IMR-90 (cell line): ENCODE measurements around the gene CYP26B1. TPM values are rescaled to one million over a fixed set of nuclear protein-coding genes. Genes with fewer than 3 reads are reported as not detected.

Experiments used
- ATAC-seq: fragments of 200-7000 bp; cut with Tn5 transposase; 2 replicates; pipeline ENCODE4 v1.9.1; 2020; ENCODE audit warnings: low read depth, mild to moderate bottlenecking, moderate library complexity
- BruUV-seq: library from RNA; stranded (reverse); fragments of 400-500 nt; replicated peaks from 2 replicates; lab custom pipeline; 2021; lab: Mats Ljungman, UMichigan
- CTCF ChIA-PET: fragments of 300-600 bp; formaldehyde crosslinking; extraction: SDS; loops from one replicate; lab custom pipeline; 2021; ENCODE audit warnings: antibody characterized with exemption; lab: Yijun Ruan, JAX
- POLR2A ChIA-PET: fragments of 300-600 bp; sonication (Branson Sonifier 250); formaldehyde crosslinking; loops from one replicate; lab custom pipeline; 2022; ENCODE audit warnings: antibody characterized with exemption; ENCODE audit not compliant: unreplicated experiment; lab: Charles Lee
- DNase-seq: peaks from one replicate; pipeline ENCODE4 v3.0.0; 2013
- H2AFZ ChIP-seq: replicated peaks from 2 replicates; pipeline ENCODE3; 2013; ENCODE audit warnings: low read length, mild to moderate bottlenecking; ENCODE audit not compliant: poor library complexity
- H2AK5ac ChIP-seq: 2 replicates; pipeline ENCODE4 v1.6.1; 2013; ENCODE audit warnings: low read depth, low read length, inconsistent platforms
- H2AK9ac ChIP-seq: replicated peaks from 2 replicates; pipeline ENCODE3; 2013; ENCODE audit warnings: mild to moderate bottlenecking, low read depth, low read length, moderate library complexity; ENCODE audit not compliant: poor library complexity
- H2BK120ac ChIP-seq: 2 replicates; pipeline ENCODE4 v1.6.1; 2013; ENCODE audit warnings: low read depth, low read length, inconsistent platforms
- H2BK15ac ChIP-seq: 3 replicates; pipeline ENCODE4 v1.6.1; 2013; ENCODE audit warnings: low read depth, low read length, inconsistent platforms
- H2BK20ac ChIP-seq: 2 replicates; pipeline ENCODE4 v1.6.1; 2013; ENCODE audit warnings: low read depth, mild to moderate bottlenecking, inconsistent platforms, low read length, moderate library complexity
- H2BK5ac ChIP-seq: 2 replicates; pipeline ENCODE4 v1.6.1; 2013; ENCODE audit warnings: mild to moderate bottlenecking, low read depth, low read length, inconsistent platforms; ENCODE audit not compliant: poor library complexity, severe bottlenecking
- H3K14ac ChIP-seq: replicated peaks from 2 replicates; pipeline ENCODE4 v1.6.1; 2013; ENCODE audit warnings: low read depth, low read length, inconsistent platforms
- H3K18ac ChIP-seq: 2 replicates; pipeline ENCODE4 v1.6.1; 2013; ENCODE audit warnings: low read depth, low read length, control low read depth
- H3K23ac ChIP-seq: 2 replicates; pipeline ENCODE4 v1.6.1; 2013; ENCODE audit warnings: low read depth, low read length, inconsistent platforms
- H3K27ac ChIP-seq: 2 replicates; pipeline ENCODE4 v1.5.1; 2013; ENCODE audit warnings: mild to moderate bottlenecking, control low read depth, low read length; ENCODE audit not compliant: insufficient read depth
- H3K27me3 ChIP-seq: 2 replicates; pipeline ENCODE4 v1.6.1; 2013; ENCODE audit warnings: low read length; ENCODE audit not compliant: control insufficient read depth, insufficient read depth
- H3K36me3 ChIP-seq: 2 replicates; pipeline ENCODE4 v1.6.1; 2013; ENCODE audit warnings: low read length, mixed read lengths; ENCODE audit not compliant: control insufficient read depth, insufficient read depth
- H3K4ac ChIP-seq: 2 replicates; pipeline ENCODE4 v1.6.1; 2013; ENCODE audit warnings: low read depth, low read length, inconsistent platforms
- H3K4me1 ChIP-seq: 2 replicates; pipeline ENCODE4 v1.6.1; 2013; ENCODE audit warnings: low read length, mixed read lengths; ENCODE audit not compliant: control insufficient read depth, insufficient read depth
- H3K4me2 ChIP-seq: 2 replicates; pipeline ENCODE4 v1.6.1; 2013; ENCODE audit warnings: low read depth, mild to moderate bottlenecking, control low read depth, low read length, moderate library complexity
- H3K4me3 ChIP-seq: 2 replicates; pipeline ENCODE4 v1.5.1; 2013; ENCODE audit warnings: low read depth, mild to moderate bottlenecking, control low read depth, low read length, moderate library complexity; ENCODE audit not compliant: insufficient read depth
- H3K56ac ChIP-seq: 2 replicates; pipeline ENCODE4 v1.6.1; 2013; ENCODE audit warnings: low read length, inconsistent platforms; ENCODE audit not compliant: insufficient read depth; ENCODE audit errors: extremely low read depth
- H3K79me1 ChIP-seq, 2 experiments: 2 replicates each; pipeline ENCODE4 v1.6.1; 2013; ENCODE audit warnings: low read length in 2 of 2, inconsistent platforms in 1 of 2, low read depth in 1 of 2
- H3K9ac ChIP-seq: 2 replicates; pipeline ENCODE4 v1.6.1; 2013; ENCODE audit warnings: low read depth, low read length, control low read depth
- H3K9me1 ChIP-seq: 2 replicates; pipeline ENCODE4 v1.6.1; 2013; ENCODE audit warnings: low read length, inconsistent platforms; ENCODE audit not compliant: insufficient read depth
- H3K9me3 ChIP-seq: 2 replicates; pipeline ENCODE4 v1.6.1; 2013; ENCODE audit warnings: low read length; ENCODE audit not compliant: control insufficient read depth, insufficient read depth
- H4K20me1 ChIP-seq: 2 replicates; pipeline ENCODE4 v1.6.1; 2013; ENCODE audit warnings: low read length, inconsistent platforms; ENCODE audit not compliant: insufficient read depth
- H4K5ac ChIP-seq: 2 replicates; pipeline ENCODE4 v1.6.1; 2013; ENCODE audit warnings: mild to moderate bottlenecking, low read depth, low read length, control low read depth
- H4K8ac ChIP-seq, 2 experiments: 2 replicates each; pipeline ENCODE4 v1.6.1; 2013; ENCODE audit warnings: low read depth in 2 of 2, low read length in 2 of 2, control low read depth in 1 of 2, inconsistent platforms in 1 of 2
- H4K91ac ChIP-seq: 2 replicates; pipeline ENCODE4 v1.6.1; 2013; ENCODE audit warnings: low read depth, low read length, inconsistent platforms; ENCODE audit not compliant: insufficient read depth
- NFE2L2 ChIP-seq: fragments of 150-350 bp; IDR thresholded peaks from 2 replicates; pipeline ENCODE4 v1.6.1; 2016; ENCODE audit warnings: low read depth, mild to moderate bottlenecking, low read length
- RCOR1 ChIP-seq: IDR thresholded peaks from 2 replicates; pipeline ENCODE4 v1.6.1; 2012; ENCODE audit warnings: mild to moderate bottlenecking, low read length, improper control_type of control experiment; ENCODE audit not compliant: insufficient replicate concordance
- WGBS, 2 experiments: methylation state at CpG; one replicate each; pipeline versions ENCODE4 v1.1.5 to v1.1.7; 2013; ENCODE audit warnings: missing lambda C conversion rate in 2 of 2; ENCODE audit not compliant: insufficient read length in 1 of 2; ENCODE audit errors: extremely low coverage in 2 of 2; 5-methylcytosine and 5-hydroxymethylcytosine counted together
- dilution Hi-C: fragments of 300-500 bp; cut with HindIII; formaldehyde crosslinking; loops from one replicate; pipeline ENCODE4 v1.14.3; 2018; ENCODE audit warnings: low sequenced_read_pairs; ENCODE audit not compliant: unreplicated experiment
- in situ Hi-C: fragments of 300-500 bp; cut with MboI; formaldehyde crosslinking; loops from 3 replicates; pipeline ENCODE4 v1.14.3; 2019; ENCODE audit warnings: low sequenced_read_pairs, inconsistent platforms, mixed read lengths
- intact Hi-C: fragments of 100-400 bp; cut with micrococcal nuclease; formaldehyde crosslinking; loops from 2 replicates; pipeline ENCODE4 v1.10.0; 2022
- polyA plus RNA-seq, 3 experiments: library from polyadenylated mRNA; depleted of rRNA; stranded (reverse); fragments of >200 nt; gene quantifications; 2 replicates each; pipeline ENCODE4 v1.2.3, GENCODE V29; 2012; ENCODE audit warnings: low replicate concordance in 1 of 3
- total RNA-seq: library from RNA; depleted of rRNA; stranded (reverse); fragments of >200 nt; gene quantifications from 2 replicates; pipeline ENCODE4 v1.2.3, GENCODE V29; 2012

Gene CYP26B1
- total and polyA plus RNA-seq, 2 of the 4 experiments (the other 2 are of a cell fraction): 0.02 TPM; not detected in 1

GRCh38 chr2:72130659-72131360 is 16.9 kb downstream of the CYP26B1 start:
- Histone ChIP-seq H4K8ac (no peak overlapping the region), H3K36me3 (no peaks in the 10 kb centered on the region), H2AK5ac (no peak overlapping the region), H2AFZ (no peak overlapping the region), H3K23ac (no peak overlapping the region), H2BK5ac (no peak overlapping the region), H3K9me1 (no peaks in the 10 kb centered on the region), H3K18ac (no peak overlapping the region), H4K5ac (no peak overlapping the region), H3K27ac (no peak overlapping the region), H2AK9ac (no peak overlapping the region), H3K4me3 (no peak overlapping the region), H3K9me3 (no peaks in the 10 kb centered on the region), H3K4ac (no peak overlapping the region), H3K4me1 (0 out of 2 replicates have a peak, but pooled peaks cover 1% of the 10 kb centered on the region), H3K79me1 (no peaks in the 10 kb centered on the region), H2BK15ac (no peak overlapping the region), H3K27me3 (peaks cover 29% of the 10 kb centered on the region), H3K56ac (no peak overlapping the region), H4K91ac (no peak overlapping the region), H3K4me2 (no peak overlapping the region), H2BK20ac (no peak overlapping the region), H4K20me1 (no peaks in the 10 kb centered on the region), H3K14ac (no peak overlapping the region), H2BK120ac (no peak overlapping the region), H3K9ac (no peak overlapping the region)
- DNase-seq: no peak
- intact Hi-C loops: no loop called here
- WGBS, 2 experiments: no CpG with 5 or more reads among the region's 26 CpGs
- BruUV-seq: no TSS peak
- POLR2A ChIA-PET: no interaction called here
- CTCF ChIA-PET: no interaction called here
- ATAC-seq: no peak; the same call in 1 of the 2 replicates
- in situ Hi-C loops: no loop called here
- dilution Hi-C loops: no loop called here
- TF ChIP-seq RCOR1: no peak
- TF ChIP-seq NFE2L2: peak; percentile 34; the same call in 1 of the 2 replicates
